NCI-H146 treated with DMSO at 0.1 percent for 48 hours (cell line): ENCODE measurements around the gene MED9.
A peak's percentile ranks its signal among the peaks of the same experiment; 100 is the strongest.
"Not testable (repeated sequence)": the region's sequence is repeated elsewhere in the genome, so short reads cannot be mapped to it uniquely, and the experiment has no call there.

Source experiments
- DNase-seq: peaks from one replicate; lab custom pipeline; 2025; ENCODE audit not compliant: unreplicated experiment; lab: John Stamatoyannopoulos, UW

The MED9 gene, protein sequence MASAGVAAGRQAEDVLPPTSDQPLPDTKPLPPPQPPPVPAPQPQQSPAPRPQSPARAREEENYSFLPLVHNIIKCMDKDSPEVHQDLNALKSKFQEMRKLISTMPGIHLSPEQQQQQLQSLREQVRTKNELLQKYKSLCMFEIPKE

DNA sequence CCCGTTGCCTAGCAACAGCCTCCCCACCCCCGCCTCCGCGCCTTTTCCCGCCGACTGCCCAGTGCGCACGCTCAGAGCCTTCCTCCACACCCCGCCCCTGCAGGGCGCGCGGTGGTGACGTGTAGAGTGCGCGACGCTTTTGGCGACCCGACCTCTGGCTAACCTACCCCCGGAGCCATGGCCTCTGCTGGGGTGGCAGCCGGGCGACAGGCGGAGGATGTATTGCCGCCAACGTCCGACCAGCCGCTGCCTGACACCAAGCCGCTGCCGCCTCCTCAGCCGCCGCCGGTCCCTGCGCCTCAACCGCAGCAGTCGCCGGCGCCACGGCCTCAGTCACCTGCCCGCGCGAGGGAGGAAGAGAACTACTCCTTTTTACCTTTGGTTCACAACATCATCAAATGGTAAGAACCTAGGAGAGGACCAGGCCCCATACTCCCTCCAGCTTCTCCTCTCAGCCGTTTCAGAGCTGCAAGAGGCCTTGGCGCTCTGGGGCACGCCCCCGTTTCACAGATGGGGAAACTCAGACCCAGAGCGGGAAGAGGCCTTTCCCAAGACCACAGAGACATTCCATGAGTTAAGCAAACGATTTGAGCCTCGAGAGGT, at the start of gene MED9:
Gene MED9 (plus strand): TSS at position 136 of the 603 bp plus-strand sequence. CDS start 42 bp downstream, at position 178.
- peak; percentile 82 for DNase-seq

DNA sequence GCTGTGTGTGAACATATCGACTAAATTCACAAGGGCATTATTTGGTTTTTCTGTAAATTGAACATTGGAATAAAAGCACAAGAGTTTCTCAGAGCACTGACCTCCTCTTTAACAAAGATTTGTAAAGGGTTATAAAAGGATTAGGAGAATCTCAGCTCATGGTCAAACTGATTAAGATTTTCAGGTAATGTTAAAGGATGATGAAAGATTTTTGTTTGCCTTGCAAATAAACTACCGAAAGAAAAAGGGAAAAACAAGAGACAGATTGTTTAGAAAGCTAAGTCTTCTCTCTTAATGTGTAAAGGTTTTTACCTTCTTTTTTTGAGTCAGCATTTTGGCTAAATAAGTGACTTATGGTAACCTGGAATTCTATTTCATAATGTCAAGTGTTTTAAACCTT, 47.6 kb upstream of the MED9 start:
- DNase-seq, result no peak

DNA sequence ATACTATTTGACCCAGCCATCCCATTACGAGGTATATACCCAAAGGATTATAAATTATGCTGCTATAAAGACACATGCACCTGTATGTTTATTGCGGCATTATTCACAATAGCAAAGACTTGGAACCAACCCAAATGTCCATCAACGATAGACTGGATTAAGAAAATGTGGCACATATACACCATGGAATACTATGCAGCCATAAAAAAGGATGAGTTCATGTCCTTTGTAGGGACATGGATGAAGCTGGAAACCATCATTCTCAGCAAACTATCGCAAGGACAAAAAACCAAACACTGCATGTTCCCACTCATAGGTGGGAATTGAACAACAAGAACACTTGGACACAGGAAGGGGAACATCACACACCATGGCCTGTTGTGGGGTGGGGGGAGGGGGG, 45.9 kb upstream of the MED9 start:
- DNase-seq, result not testable (repeated sequence)

DNA sequence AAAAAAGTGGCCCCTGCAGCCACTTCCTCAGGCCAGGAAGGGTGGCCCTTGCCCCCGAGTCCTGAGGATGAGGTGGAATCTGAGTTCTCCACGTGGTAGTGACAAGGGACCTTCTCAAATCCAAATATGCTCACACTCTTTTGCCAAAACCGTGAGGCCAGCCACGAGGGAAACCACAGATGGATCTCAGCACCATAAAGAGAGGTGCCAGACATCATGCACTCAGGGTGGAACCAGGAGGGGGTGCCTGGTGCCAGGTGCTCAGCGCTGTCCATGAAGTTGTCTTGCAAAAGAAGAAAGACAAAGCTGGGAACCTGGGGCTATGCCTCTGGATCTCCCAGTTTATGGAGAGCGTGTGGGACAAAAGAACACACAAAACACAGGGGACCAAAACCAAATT, 45.2 kb upstream of the MED9 start:
- no peak for DNase-seq

DNA sequence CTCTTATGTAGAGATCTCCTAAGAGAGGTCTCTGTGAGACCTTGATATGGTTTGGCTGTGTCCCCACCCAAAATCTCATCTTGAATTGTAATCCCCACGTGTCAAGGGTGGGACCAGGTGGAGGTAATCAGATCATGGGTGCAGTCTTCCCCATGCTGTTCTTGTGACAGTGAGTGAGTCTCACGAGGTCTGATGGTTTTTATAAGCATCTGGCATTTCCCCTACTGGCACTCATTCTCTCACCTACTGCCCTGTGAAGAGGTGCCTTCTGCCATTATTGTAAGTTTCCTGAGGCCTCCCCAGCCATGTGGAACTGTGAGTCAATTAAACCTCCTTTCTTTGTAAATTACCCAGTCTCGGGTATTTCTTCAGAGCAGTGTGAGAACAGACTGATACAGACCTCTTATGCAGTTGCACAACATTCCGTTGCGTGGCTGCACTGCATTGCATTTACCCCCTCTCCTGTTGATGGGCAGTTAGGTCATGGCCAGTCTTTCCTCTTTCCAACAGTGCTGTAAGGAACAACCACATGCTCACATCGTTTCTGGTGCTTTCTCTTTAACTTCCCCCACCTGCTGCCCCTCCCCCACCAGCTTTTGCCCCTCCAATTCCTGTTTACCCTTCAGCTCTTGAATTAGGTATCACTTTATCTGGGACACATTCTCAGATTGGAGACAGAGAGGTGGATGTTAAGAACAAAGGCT, 43.6 kb upstream of the MED9 start:
- no peak for DNase-seq

DNA sequence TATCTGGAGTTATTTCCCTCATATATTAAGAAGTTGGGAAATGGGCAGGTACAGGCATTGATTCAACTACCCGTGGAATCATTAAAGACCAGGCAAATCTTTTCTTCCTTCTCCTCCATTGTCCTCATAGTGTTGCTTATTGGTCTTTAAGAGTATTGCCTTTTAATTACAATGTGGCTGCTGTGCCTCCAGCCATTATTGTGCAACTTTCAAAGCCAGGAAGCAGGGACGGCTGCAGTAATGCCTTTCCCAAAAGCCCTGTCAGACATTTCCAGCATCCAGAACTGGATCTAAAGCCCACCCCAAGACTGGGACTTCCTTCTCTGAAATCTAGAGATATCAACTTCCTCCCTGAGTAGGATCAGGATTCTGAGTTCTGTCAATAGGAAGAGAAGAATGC, 42.3 kb upstream of the MED9 start:
- DNase-seq, result no peak

DNA sequence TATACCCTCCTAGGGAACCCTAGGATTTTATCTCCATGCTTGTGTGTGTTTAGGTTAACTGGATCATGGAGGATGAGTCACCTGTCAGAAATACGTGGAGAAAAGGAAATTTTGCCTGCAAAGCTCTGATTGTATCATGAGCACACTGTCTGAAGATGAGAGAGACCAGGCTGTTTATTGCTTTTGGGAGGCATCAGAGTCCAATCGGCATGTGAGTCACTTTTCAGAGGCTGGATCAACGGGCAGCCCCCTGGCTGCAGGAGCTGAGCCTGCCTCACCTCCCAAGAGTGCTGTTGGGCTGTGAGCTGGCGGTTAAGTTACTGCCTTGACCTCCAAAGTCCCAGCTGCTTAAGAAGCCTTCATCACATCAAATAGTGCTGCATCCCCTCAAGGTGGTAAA, 41.5 kb upstream of the MED9 start:
- no peak for DNase-seq

DNA sequence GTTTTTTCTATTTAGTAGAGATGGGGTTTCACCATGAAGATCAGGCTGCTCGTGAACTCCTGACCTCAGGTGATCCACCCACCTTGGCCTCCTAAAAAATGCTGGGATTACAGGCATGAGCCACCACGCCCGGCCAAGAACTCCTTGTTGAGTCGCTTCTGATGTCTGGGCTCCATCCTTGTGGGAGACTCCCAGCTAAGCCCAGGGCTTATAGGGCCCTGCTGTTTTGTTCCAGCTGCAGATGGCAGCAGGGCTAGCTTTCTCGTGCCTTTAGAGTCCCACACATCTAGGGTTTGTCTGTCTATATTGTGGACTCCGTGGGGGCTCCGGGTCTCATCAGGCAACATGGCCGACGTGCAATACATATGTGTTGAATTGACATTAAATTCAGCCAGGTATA, 39.3 kb upstream of the MED9 start:
- DNase-seq, result no peak

DNA sequence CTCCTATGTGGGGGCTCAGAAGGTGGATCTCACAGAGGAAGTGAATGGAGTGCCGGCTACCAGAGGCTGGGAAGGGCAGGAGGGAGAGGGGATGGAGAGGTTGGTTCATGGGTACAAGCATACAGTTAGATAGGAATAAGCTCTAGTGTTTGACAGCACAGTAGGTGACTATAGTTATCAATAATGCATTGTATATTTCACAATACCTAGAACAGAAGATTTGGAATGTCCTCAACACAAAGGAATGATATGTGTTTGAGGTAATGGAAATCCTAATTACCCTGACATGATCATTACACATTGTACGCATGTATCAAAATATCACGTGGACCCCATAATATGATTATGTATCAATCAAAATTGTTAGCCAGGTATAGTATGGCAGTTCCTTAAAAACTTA, 38.9 kb upstream of the MED9 start:
- no peak for DNase-seq

DNA sequence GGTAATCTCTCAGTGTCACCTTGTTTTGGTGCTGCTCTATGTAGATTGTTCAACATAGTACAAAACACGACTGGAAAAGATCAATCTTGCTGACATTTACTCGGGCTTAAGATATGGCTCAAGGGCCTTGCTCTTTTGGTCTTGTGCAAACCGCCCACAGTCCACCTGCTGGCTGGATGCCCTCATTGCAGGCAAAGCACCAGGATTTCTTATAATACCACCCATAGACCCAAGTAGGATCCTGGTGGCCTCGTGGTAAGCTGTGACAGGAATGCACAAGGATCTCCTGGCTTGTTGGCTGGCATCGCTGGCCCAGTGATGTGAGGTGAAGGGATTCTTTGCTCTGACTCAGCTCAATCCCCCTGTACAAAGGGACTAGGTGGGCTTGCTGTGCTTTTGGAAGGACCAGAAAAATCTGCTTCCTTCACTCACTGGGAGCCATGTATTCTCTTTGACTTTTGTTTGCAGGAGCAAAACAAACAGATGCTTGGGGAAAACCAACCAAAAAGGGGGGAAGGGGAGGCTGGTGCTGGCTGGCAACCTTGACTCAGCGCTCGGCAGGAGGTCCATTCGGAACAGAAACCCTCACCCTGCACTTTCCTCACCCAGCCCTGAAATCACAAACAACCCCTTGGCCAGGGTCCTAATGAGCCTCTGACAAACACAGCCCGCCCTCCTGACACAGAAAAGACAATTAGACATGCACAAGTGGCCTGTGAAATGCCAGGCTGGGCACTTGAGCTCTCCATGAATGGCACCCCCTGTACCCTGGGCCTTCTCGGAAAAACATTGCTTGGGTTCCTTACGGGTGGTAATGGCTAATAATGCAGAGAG, 36.6 kb upstream of the MED9 start:
- DNase-seq, result peak; percentile 53

DNA sequence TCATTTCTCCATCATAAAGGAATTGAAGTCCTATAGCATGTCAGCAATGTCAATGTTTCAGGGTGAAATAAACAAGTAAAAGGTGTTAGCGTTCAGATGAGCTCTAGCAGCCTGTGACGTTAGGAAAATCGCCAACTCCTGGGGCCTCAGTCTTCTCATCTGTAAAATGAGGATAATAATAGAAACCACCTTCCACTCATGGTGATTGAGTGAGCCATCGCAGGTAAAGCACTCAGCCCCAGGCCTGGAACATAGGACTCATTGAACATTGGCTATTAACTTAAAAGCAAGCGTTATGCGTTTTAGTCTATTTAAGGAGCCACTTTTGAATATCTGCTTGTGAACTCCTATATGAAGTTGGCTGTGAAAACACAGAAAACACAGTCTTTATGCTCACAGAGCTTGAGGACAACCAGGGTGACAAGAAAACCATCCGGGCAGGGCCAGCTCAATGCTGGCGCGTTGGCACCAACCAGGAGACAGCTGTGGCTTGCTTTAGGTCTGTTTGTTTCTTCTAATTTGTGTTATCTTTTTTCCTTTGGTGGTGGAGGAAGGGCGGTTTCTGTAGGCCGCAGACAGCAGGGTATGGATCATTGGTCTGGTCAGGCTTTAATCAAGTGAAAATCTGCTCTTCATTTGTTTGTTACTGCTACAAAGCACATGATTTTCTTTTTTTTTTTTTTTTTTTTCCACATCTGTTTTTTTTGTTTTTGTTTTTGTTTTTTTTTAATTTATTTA, 35.7 kb upstream of the MED9 start:
- no peak for DNase-seq

DNA sequence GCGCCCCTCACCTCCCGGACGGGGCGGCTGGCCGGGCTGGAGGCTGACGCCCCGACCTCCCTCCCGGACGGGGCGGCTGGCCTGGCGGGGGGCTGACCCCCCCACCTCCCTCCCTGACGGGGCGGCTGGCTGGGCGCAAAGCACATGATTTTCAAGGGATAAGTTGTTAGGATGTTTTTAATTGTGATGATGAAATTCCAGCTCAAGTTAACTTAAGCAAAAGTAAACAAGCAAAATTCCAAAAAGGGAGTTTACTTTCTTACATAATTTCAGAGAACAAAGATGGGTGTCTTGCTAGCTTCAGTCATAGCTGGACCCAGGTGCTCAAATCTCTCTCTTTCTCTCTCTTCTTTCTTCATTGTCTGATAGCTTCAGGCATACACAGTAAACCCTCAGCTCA, 33.6 kb upstream of the MED9 start:
- DNase-seq, result no peak

DNA sequence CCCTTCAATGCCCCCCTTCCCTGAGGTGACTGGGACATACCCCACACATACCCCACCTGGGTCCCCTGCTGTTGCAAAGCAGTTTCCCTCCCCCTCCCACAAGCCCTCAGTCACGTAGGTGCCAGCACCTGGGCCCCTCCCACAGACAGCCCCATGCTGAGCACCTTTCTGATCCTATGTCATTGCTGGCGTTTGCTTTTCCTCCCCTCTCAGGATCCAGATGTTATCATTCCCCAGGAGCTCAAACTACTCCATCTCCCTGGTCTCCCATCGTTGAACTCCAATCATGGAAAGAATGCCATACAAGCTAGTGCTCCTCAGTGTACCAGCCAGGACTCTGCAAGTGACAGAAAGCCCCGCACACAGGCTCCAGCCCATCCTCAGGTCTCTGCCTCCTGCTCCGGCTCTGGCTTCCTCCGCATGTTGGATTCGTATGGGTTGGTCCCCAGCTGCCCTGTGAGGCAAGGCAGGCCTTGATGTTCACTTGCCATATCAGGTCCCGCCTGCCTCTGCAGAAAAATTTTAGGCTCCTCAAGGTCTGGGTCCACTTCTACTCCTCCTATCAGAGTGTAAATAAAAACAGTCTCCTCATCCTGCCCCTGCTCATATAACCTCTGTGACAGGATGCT, 31.4 kb upstream of the MED9 start:
- no peak for DNase-seq

DNA sequence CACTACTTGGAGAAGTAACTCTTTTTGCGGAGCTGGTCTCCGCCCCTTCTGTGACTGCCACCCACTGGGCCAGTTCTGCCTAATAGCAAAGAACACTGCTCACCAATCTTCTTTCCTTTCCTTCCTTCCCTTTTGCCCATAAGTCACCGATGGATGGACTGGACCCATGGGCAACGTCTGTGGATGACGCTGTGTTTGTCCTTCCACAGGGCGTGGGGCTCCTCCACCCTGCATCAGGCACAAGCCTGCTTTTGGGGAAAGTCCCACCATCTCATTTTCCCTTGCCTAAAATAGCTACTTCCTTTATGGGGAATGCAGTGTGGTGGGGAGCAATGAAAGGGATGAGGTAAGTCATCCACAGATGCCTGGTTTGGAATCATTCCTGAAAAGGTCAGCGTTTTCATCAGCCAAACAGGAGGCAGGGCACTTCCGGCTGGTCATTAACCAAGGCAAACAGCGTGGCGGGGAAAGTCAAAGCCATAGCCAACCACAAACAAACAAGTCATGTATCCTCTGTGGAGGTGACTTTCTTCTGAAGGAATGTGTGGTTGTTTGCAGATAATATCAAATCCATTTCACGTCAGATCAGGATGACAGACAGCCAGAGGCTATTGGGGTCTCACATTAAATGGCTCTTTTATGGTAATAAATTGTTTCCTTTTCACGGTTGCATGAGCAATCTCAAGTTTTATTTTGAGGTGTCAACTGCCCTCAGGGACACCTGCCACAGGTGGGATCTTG, 30.7 kb upstream of the MED9 start:
- peak; percentile 18 for DNase-seq

DNA sequence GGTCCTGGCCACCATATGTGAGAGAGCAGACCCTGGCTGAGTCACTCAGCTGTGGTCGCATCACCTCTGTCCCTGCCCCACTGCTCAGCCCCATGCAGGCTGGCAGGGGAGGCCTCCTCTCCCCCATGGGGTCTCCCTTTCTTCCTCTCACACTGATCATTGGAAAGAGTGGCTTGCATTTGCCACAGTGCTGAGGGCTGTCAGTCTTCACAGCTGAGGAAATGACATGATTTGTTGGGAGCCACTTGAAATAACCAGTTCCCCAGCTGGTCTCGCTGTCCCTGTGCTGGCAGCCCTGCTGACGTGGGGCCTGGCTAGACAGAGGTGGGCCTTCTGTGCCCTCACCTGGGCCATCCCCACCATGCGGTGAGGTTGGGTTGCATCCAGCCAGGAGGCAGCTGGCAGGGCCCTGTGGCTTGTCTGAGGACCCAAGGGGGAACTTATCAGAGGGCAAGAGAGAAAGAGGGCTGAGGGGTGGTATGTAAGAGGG, 30.1 kb upstream of the MED9 start:
- DNase-seq, result no peak

DNA sequence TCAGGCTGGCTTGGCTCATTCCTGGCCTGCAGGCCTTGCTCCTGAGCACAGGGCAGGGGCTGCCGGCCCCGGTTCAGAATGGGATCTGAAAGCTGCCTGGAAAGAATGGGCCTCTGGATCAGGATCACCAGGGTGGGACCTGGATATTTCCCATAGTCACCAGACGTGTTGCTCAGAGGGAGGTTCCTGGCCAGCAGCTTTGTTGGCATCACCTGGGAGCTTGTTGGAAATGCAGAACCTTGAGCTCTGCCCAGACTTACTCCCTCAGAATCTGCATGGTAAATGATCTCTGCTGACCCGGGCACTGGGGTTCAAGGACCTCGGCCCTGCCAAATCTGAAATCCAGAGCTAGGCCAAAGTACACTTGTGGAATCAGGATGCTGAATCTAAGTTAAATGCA, 29.5 kb upstream of the MED9 start:
- no peak for DNase-seq

DNA sequence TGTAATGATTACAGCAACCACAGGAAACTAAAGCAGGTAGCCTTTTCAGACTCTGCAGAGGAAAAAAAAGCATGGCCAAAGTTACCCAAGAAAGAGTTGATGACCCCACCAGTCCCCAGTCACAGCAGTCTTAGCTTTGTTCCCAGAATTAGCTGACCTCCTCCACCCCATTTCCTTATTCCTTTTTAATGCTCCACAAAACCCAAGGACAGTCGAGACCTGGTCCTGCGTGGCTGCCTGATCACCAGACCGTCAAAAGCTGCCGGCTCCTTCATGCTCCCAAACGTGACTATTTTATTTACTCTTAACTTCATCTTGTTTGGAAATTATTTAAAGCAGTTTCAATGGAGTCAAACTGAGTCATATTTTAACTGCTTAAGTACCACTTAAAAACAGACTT, 28.7 kb upstream of the MED9 start:
- no peak for DNase-seq

DNA sequence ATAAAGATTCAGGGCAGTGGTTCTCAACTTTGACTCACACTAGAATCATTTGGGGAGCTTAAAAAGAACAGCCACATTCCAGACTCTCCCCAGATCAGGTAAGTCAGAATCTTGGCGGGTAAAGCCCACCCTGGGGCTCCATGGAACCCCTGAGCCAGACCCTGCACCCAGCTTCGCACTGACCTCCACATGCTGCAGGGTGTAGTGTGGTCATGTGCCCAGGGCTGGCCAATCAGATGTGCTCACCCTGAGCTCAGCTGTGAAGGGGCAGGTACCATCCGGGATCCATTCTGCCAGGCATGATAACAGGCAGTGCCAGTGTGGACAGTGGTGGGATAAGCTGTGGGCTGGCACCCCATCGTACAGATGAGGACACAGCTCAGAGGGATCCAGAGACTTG, 28.1 kb upstream of the MED9 start:
- no peak for DNase-seq

DNA sequence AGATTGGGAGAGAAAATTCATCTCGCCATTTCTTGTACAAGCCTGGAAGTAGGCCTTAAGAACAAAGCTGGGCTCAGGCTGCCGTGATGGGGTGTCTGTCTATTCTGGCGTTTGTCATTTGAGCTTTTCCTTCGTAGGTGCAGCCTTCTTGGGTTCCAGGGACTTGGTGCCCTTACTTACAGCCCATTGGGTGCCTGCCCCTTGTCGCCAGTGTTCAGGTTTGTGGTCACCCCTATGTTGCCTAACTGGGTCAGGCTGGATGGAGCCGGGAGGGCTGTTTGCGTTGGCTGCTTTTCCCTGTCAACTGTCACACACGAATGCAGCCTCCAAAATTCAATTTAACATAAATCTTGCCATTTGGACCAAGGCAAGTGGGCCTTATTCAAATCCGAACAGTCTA, 23.7 kb upstream of the MED9 start:
- no peak for DNase-seq

DNA sequence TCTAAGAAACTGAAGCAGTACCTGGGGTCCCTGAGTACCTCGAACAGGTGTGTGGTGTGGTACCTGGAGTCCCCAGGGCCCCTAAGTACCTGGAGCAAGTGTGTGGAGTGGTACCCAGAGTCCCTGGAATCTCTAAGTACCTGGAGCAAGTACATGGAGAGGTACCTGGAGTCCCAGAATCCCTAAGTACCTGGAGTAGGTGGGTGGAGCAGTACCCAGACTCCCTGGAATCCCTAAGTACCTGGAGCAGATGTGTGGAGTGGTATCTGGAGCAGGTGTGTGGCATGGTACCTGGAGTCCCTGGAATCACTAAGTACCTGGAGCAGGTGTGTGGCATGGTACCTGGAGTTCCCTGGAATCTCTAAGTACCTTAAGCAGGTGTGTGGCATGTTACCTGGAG, 22.5 kb upstream of the MED9 start:
- no peak for DNase-seq
